NCI-H187 treated with DMSO at 0.1 percent for 48 hours (cell line): ENCODE measurements around the gene PABPN1L.

Source experiments
- DNase-seq: peaks from one replicate; lab custom pipeline; 2025; lab: John Stamatoyannopoulos, UW

The PABPN1L gene

GRCh38 chr16:88884569-88885271 lies 18.3 kb upstream of the PABPN1L start:
- no peak for DNase-seq

- no peak for DNase-seq
These were observed 17.5 kb upstream of the PABPN1L start for GRCh38 chr16:88883946-88884345.

- DNase-seq = no peak
These were observed 16.8 kb upstream of the PABPN1L start for GRCh38 chr16:88883117-88883895.

- DNase-seq = no peak
These were observed 16.0 kb upstream of the PABPN1L start for GRCh38 chr16:88882358-88883030.

GRCh38 chr16:88881675-88882357 lies 15.4 kb upstream of the PABPN1L start:
- DNase-seq = no peak

- no peak for DNase-seq
These were observed 14.7 kb upstream of the PABPN1L start for GRCh38 chr16:88881007-88881615.

- DNase-seq = no peak
These were observed 14.0 kb upstream of the PABPN1L start for GRCh38 chr16:88880226-88881006.

GRCh38 chr16:88879788-88880055 lies 13.3 kb upstream of the PABPN1L start:
- no peak for DNase-seq

GRCh38 chr16:88878967-88879787 lies 12.7 kb upstream of the PABPN1L start:
- no peak for DNase-seq

- DNase-seq = no peak
These were observed 11.9 kb upstream of the PABPN1L start for GRCh38 chr16:88878356-88878755.

- DNase-seq = no peak
These were observed 11.3 kb upstream of the PABPN1L start for GRCh38 chr16:88877564-88878289.

- no peak for DNase-seq
These were observed 10.6 kb upstream of the PABPN1L start for GRCh38 chr16:88876942-88877526.

- no peak for DNase-seq
These were observed 9.3 kb upstream of the PABPN1L start for GRCh38 chr16:88875703-88876234.

- DNase-seq = no peak
These were observed 8.6 kb upstream of the PABPN1L start for GRCh38 chr16:88874938-88875599.

GRCh38 chr16:88872650-88873331 lies 6.3 kb upstream of the PABPN1L start:
- no peak for DNase-seq

GRCh38 chr16:88871730-88872416 lies 5.4 kb upstream of the PABPN1L start:
- no peak for DNase-seq

- no peak for DNase-seq
These were observed 4.9 kb upstream of the PABPN1L start for GRCh38 chr16:88871349-88871702.
